Central memory CD8-positive, alpha-beta T cell (primary cell): ENCODE data around the gene YBX1.

Source experiments
- ATAC-seq: fragments of 150-1000 bp; cut with Tn5 transposase; replicated peaks from 2 replicates; pipeline ENCODE4 v1.10.0; 2022; ENCODE audit warnings: mild to moderate bottlenecking, moderate FRiP score, moderate number of reproducible peaks; ENCODE audit not compliant: poor library complexity, severe bottlenecking; ENCODE audit errors: extremely low read depth
- DNase-seq, 2 donors: peaks; one replicate each; pipeline ENCODE4 v3.0.0; 2021; ENCODE audit warnings: low spot score in 2 of 2
- H3K27ac Mint-ChIP-seq: one replicate; pipeline ENCODE4 v1.8.0; 2022; ENCODE audit warnings: low read depth, mild to moderate bottlenecking, moderate library complexity, mixed read lengths
- H3K27me3 Mint-ChIP-seq: one replicate; pipeline ENCODE4 v1.8.0; 2022; ENCODE audit warnings: mixed read lengths
- H3K36me3 Mint-ChIP-seq: one replicate; pipeline ENCODE4 v1.8.0; 2022; ENCODE audit warnings: mild to moderate bottlenecking, moderate library complexity, mixed read lengths; ENCODE audit not compliant: insufficient read depth
- H3K4me1 Mint-ChIP-seq: one replicate; pipeline ENCODE4 v1.8.0; 2022; ENCODE audit warnings: mixed read lengths
- H3K4me3 Mint-ChIP-seq: one replicate; pipeline ENCODE4 v1.8.0; 2022; ENCODE audit warnings: mild to moderate bottlenecking, moderate library complexity, mixed read lengths
- H3K9me3 Mint-ChIP-seq: one replicate; pipeline ENCODE4 v1.8.0; 2022; ENCODE audit warnings: mixed read lengths

YBX1 gene

DNA sequence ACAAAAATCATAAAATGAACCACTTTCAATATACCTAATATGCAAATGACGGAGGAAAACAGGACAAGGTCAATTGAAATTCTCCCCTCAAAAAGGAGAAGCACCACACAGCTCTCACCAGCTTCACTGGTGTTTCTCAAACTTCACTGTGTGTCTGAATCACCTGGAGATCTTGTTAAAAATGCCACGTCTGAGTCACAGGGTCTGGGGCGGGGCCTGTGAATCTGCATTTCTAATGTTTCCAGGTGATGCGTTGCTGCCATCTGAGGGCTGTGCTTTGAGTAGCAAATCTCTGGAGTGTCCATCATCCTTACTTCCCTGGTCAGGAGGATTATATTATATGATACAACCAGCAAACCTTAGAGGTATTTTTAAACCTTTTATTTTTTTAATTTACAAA lies 48.8 kb downstream of the YBX1 start:
- H3K4me3 Mint-ChIP-seq, result no peak overlapping the region
- DNase-seq (no peak), ATAC-seq (no peak)
- H3K4me1 Mint-ChIP-seq, result no peaks in the 10 kb centered on the region
- no peaks in the 10 kb centered on the region for H3K27me3 Mint-ChIP-seq
- H3K36me3 Mint-ChIP-seq, result no peaks in the 10 kb centered on the region
- no peak overlapping the region for H3K27ac Mint-ChIP-seq
- H3K9me3 Mint-ChIP-seq, result no peaks in the 10 kb centered on the region

DNA sequence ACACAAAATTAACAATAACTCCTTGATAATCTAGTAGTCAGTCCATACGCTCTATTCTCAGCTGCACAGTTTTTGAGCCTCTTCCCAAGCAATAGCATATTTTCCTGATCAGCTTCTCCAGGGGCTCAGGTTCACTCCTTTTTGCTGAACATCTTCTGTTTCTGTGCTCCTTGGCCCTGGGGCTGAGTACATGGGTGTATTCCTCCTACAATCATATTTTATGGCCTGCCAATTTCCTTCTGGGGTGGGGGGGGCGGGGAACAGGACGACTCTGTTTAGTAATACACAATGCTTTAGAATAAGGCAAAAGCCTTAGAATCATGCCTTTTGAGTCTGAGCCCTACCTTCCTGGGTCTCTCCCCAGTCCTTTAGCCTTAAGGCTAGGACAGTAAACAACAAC lies 49.4 kb downstream of the YBX1 start:
- no peak overlapping the region for H3K4me3 Mint-ChIP-seq
- H3K27me3 Mint-ChIP-seq, result no peaks in the 10 kb centered on the region
- H3K4me1 Mint-ChIP-seq, result no peaks in the 10 kb centered on the region
- H3K36me3 Mint-ChIP-seq, result no peaks in the 10 kb centered on the region
- H3K9me3 Mint-ChIP-seq, result no peaks in the 10 kb centered on the region
- no peak overlapping the region for H3K27ac Mint-ChIP-seq
- DNase-seq, result no peak
- ATAC-seq, result no peak

DNA sequence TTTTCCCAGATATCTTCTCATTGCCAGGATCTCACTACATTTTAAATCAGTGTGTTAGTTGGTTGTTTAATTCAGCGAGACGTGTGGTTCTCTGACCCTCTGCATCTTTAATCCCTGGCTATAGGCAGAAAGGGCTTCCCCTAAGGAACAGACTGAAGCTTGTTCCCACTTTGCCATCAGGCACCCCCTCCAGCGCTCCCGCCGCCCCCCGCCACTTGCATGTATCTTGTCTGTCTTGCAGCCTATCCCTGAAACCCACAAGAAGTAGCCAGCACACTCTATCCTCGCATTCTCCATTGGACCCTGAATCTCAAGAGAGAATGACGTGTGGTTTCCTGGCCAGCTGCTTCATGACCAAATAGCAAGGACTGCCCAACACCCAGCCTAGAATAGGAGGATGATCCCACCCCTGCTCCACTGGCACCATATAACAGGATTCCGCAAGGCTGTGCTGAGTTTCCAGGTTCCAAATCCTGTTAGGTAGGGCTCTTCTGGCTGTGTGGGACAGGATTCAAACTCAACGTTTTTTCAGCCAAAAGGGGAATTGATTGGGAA lies 50.0 kb downstream of the YBX1 start:
- no peak overlapping the region for H3K4me3 Mint-ChIP-seq
- H3K4me1 Mint-ChIP-seq, result peaks cover 4% of the 10 kb centered on the region
- H3K27me3 Mint-ChIP-seq, result no peaks in the 10 kb centered on the region
- ATAC-seq (no peak), DNase-seq (no peak)
- no peaks in the 10 kb centered on the region for H3K9me3 Mint-ChIP-seq
- no peak overlapping the region for H3K27ac Mint-ChIP-seq
- no peaks in the 10 kb centered on the region for H3K36me3 Mint-ChIP-seq

DNA sequence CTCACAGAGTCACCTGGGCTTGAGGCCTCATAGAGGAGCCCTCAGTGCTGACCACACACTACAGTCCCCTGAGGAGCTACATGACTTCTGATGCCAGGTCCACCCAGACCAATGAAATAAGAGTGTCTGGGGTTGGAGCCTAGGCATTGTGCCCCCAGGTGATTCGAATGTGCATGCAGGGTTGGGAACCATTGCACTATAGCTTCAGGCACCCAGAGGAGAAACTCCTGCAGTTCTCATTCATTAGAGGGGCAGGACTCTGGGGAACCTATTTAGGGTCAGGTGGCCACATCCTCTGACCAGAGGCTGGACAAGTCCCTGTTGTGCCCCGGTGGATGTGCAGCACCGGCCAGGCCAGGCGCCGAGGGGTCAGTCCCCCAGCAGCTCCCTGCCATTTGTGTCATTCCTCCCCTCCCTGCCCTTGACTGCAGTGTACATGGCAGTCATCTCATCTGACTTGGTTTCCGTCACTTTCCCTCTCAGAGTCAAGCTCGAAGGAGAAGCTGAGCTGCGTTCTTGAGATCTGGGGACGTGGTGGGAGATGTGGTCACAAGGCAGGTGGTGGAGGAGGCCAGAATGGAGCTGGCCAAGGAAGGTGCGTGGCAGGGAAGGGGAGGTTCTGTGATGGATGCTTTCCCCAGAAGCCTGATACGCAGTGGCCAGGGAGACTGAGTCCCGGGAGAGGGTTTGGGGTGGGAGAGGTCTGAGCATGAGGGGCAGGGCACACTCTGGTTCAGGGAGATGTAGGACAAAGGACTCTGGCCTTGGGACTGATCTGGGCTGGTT lies 51.4 kb downstream of the YBX1 start:
- ATAC-seq (no peak), DNase-seq (no peak)
- H3K27ac Mint-ChIP-seq, result no peak overlapping the region
- no peaks in the 10 kb centered on the region for H3K9me3 Mint-ChIP-seq
- H3K4me3 Mint-ChIP-seq, result no peak overlapping the region
- H3K27me3 Mint-ChIP-seq, result no peaks in the 10 kb centered on the region
- H3K4me1 Mint-ChIP-seq, result peaks cover 6% of the 10 kb centered on the region
- no peaks in the 10 kb centered on the region for H3K36me3 Mint-ChIP-seq

DNA sequence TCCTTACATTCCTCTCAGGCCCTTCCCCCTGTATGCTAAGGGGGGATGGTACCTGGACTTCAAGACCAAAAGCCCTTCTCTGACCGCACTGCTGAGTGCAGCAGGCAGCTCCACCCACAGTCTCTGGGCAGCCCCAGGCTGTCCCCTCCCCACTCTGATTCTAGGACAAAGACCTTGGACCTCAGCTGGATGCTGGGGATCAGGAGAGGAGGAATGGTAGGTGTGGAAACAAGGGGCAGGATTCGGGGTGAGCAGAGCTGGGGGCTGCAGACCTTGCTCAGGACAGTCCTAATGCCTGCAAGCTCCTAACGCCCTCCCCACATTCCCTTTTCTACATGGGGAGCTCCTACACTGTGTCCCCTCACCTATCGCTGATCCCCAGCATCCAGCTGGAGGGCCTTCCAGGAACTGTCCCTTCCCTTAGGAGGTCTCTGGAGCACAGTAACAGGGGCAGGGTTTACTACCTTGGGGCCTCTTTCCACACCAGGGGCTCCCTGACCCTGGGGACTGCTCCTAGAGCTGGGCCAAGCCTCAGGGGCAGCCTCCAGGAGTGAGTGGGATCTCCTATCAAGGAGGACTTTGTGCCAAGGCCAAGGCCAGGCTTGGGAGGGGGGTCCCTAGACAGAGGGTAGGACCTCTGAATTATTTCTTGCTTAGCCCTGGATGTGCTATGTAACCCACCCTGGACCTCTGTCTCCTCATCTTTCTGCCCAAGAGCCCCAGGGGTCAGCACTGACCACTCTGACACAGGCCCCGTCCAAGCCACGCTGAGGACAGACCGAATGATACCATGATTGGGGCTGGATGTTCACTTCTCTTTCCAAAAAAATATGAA lies 52.2 kb downstream of the YBX1 start:
- DNase-seq (no peak), ATAC-seq (no peak)
- Mint-ChIP-seq H3K4me3 (no peak overlapping the region), H3K36me3 (peaks cover 3% of the 10 kb centered on the region), H3K9me3 (no peaks in the 10 kb centered on the region), H3K27ac (no peak overlapping the region), H3K27me3 (no peaks in the 10 kb centered on the region), H3K4me1 (peaks cover 6% of the 10 kb centered on the region)

DNA sequence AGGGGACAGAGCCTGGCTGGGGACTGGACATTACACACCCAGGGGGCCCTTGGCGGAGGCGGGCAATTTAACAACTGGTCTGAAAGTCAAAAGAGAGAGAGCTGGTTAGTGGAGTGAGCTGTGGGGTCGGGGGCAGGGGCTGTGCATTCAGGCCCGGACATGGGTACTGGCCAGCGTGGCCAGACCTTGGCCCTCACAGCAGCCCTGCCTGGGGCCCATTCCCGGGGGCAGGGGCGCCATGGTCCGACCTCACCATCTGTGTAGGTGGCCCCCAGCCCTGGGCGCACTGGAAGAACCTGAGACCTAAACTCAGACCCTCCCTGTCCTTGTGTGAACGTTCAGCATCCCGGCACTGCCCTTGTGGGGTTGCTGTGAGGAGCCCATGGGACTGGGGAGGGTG lies 52.8 kb downstream of the YBX1 start:
- no peaks in the 10 kb centered on the region for H3K27me3 Mint-ChIP-seq
- H3K4me3 Mint-ChIP-seq, result no peak overlapping the region
- ATAC-seq (no peak), DNase-seq (no peak)
- no peaks in the 10 kb centered on the region for H3K9me3 Mint-ChIP-seq
- H3K4me1 Mint-ChIP-seq, result peaks cover 6% of the 10 kb centered on the region
- peaks cover 4% of the 10 kb centered on the region for H3K36me3 Mint-ChIP-seq
- H3K27ac Mint-ChIP-seq, result no peak overlapping the region

DNA sequence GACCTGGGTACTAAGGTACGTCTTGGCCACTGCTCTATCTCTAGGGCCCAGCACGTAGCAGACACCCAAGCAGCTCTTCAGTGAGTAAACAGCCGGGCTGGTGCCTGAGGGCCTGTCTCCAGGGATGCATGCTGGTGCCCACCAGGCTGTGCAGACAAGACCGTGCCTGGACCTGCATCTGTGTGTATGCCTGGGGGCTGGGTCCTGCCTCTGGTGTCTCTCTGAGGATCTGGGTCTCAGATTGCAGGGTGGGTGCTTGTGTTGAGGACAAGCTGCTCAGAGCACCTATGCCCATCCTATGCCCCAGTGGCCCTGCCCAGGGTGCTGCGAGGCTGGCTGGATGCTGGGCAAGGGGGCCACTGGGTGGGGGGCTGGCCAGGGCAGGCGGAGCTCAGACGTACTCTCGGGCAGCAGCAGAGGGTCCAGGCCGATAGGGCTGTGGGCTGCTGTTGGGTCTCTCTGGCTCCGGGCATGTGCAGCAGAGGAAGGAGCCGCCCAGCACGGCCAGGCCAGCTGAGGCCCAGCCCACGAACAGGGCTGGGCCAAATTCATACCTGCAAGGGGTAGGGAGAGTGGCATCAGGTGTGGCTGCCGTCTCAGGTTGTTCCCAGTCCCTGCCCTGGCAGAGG lies 53.4 kb downstream of the YBX1 start:
- Mint-ChIP-seq H3K4me1 (peaks cover 6% of the 10 kb centered on the region), H3K4me3 (no peak overlapping the region), H3K36me3 (peaks cover 4% of the 10 kb centered on the region), H3K27me3 (no peaks in the 10 kb centered on the region), H3K9me3 (no peaks in the 10 kb centered on the region), H3K27ac (no peak overlapping the region)
- ATAC-seq, result no peak
- DNase-seq, result no peak

DNA sequence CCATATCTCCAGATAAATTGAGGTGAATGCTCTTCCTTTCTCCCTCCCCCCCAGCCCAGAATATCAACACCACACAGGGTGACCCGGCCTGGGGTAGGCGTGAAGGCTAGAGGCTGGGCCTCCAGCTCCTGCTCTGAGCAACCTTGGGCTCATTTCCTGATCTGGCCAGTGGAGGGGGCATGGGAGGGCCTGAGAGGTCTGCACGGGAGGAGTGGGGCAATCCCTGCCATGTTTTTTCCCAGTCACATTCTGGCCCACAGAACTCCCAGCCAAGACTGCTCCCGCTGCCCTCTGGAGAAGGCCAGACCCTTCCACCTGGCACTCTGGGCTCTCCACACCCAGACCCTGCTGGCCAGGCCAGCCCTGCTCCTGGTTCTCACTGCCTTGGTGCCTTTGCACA lies 53.9 kb downstream of the YBX1 start:
- no peak for DNase-seq
- H3K4me3 Mint-ChIP-seq, result no peak overlapping the region
- H3K27ac Mint-ChIP-seq, result no peak overlapping the region
- no peaks in the 10 kb centered on the region for H3K9me3 Mint-ChIP-seq
- no peak for ATAC-seq
- H3K27me3 Mint-ChIP-seq, result no peaks in the 10 kb centered on the region
- peaks cover 4% of the 10 kb centered on the region for H3K36me3 Mint-ChIP-seq
- peaks cover 6% of the 10 kb centered on the region for H3K4me1 Mint-ChIP-seq

DNA sequence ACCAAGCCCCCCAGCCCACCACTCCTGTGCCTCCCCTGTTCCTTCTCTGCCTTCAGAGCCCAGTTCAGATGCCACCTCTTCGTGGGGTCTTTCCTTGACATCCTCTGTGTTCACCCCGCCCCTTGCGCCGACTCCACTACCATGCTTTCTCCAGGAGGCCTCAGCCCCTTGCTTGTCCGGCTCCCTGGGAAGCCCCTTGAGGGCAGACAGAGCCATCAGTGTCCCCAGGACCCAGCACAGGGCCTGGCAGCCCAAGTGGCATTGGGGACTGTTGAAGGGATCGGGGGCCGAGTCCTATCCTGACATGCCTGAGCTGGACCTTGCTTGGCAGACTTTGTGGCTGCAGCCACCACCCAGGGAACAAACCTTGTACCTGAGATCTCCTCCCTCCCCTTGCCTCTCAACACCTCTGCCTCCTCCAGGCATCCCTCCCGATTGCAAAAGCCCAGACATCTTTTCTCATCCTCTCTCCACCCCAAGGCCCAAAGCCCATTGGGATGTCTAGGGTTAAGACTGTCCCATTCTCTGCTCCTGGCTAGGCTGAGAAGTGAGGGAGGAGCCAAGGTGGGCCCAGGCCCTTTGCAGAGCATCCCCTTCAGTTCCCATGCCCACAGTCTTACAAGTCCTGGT lies 54.5 kb downstream of the YBX1 start:
- Mint-ChIP-seq H3K27me3 (no peaks in the 10 kb centered on the region), H3K9me3 (no peaks in the 10 kb centered on the region), H3K4me3 (no peak overlapping the region), H3K36me3 (peaks cover 4% of the 10 kb centered on the region), H3K4me1 (peaks cover 6% of the 10 kb centered on the region), H3K27ac (peak overlapping the region; percentile 2)
- DNase-seq (no peak), ATAC-seq (no peak)

DNA sequence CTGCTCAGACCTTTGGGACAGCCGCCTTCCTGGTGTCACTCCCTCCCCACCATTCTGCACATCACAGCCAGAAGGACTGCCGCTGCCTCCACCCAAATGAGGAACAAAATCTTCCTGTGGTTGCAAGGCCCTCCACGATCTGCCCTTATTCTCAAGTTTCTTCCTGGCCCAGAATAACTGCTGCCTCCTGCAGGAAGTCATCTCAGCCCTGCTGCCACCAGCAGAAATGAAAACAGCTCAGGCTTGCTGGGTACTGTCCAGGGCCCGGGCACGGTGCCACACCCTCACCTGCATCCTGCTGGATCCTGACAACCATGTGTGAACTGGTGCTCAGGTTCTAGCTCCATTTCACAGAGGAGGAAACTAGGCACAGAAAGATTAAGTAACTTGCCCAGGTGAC lies 55.0 kb downstream of the YBX1 start:
- Mint-ChIP-seq H3K9me3 (no peaks in the 10 kb centered on the region), H3K36me3 (peaks cover 4% of the 10 kb centered on the region), H3K4me1 (peaks cover 6% of the 10 kb centered on the region), H3K4me3 (no peak overlapping the region), H3K27me3 (no peaks in the 10 kb centered on the region), H3K27ac (peak overlapping the region; percentile 2)
- DNase-seq (no peak), ATAC-seq (no peak)

DNA sequence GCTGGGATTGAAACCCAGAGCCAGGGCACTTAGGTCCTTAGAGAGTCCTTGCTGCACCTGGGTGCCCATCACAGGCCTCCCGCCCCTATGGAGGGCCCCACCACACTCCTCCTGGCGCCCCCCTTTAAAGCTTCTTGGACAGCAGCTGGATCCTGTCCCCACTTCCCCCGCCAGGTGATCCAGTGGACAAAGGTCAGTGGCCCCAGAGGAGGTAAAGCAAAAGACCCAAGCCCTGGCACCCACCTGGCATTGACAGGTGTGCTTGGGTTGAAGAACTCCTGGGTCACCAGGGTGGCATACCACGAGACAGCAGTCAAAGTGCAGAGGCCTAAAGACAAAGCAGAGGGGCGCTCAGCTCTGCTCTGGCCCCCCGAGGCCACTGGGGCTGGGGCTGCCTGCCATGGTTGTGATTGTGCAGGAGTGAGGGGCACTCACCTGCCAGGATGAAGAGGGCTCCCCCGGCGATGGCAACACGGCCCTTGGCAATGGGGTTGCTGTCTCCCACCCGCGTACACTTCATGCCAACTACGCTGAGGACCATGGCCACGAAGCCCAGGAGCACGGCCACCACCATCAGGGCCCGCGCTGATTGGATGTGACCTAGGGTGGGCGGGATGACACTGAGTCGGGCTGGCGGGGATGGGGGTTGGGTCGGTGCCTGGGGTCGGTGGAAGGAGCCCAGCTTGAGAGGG lies 55.9 kb downstream of the YBX1 start:
- Mint-ChIP-seq H3K27me3 (no peaks in the 10 kb centered on the region), H3K4me1 (peaks cover 6% of the 10 kb centered on the region), H3K27ac (no peak overlapping the region), H3K4me3 (no peak overlapping the region), H3K9me3 (no peaks in the 10 kb centered on the region), H3K36me3 (peaks cover 4% of the 10 kb centered on the region)
- ATAC-seq (no peak), DNase-seq (no peak)

DNA sequence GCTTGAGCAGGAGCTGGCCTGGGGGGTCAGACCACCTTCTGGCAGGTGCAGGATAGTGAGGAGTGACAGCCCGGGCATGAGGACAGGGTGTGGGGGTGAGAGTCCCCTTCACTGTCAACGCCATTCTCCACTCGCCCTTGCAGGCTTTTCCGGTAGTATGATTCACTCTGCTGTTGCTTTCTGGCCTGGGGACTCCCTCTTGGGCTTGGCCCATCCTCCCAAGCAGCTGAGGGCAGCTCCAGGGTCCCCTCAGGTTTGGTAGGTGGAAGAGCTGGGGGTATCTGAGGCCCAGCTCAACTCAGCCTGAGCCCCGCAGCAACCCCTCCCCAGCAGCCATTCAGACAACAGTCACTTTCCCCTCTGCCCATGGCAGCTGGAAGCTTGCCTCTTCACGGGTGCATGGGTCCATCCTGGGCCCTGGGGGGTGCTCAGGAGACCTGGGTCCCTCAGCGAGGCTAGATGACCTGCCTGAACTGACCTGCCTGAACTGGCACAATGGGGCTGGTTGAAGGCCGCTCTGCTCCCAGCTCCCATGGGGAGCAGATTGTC lies 56.5 kb downstream of the YBX1 start:
- Mint-ChIP-seq H3K4me1 (peaks cover 6% of the 10 kb centered on the region), H3K9me3 (no peaks in the 10 kb centered on the region), H3K36me3 (peaks cover 4% of the 10 kb centered on the region), H3K4me3 (no peak overlapping the region), H3K27ac (no peak overlapping the region), H3K27me3 (no peaks in the 10 kb centered on the region)
- DNase-seq, result no peak
- ATAC-seq, result no peak
